Stimulated activated CD4-positive, alpha-beta T cell treated with anti-CD3 and anti-CD28 coated beads, Interleukin-4, amount 100 ng/mL, for 24 hours (primary cell): Measurements from ENCODE around the gene EPHB1.

Experiments used
- DNase-seq: peaks from one replicate; pipeline ENCODE4 v3.0.0-alpha.2; 2020

EPHB1 gene

GRCh38 chr3:135138776-135139175 lies 343.7 kb downstream of the EPHB1 start:
- DNase-seq, result no peak

- no peak for DNase-seq
These were observed 345.5 kb downstream of the EPHB1 start for GRCh38 chr3:135140591-135140990.

DNA sequence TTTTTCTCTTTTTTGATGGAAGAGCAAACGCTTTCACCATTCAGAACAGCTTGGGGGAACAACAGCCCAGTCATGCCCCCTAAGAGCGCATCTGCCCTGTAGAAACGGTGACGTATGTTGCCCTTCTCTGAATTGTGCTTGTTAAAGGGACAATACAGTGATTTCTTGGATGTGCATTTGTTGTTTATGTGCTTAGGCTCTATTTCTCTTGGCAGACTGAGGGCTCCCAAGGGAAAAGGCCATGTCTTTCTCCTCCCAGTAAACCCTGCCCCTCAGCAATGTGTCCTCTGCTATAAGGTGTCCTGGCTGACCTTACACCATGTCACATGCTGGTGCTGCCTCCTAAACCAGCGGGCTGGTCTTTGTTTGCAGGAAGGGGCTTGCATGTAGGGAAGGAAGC lies 346.1 kb downstream of the EPHB1 start:
- DNase-seq, result no peak

- no peak for DNase-seq
These were observed 346.6 kb downstream of the EPHB1 start for GRCh38 chr3:135141672-135142071.

DNA sequence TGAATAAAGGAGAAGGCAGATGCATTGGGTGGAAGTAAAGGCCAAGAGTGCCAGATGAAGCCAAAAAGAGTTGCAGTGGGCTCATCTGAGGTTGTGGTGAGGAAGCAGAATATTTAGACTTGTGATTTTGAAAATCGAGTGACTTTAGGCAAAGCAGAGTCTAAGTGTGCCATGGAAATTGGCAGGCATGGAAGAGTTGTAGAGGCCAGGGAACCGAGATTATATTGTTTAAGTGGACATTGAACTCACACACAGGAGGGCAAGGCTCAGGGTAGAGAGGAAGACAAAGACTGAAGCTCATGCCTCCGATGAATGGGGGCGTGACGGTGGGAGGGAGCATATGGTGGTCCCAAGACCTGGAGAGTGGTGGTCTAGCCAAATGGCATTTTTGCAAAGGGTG lies 347.5 kb downstream of the EPHB1 start:
- DNase-seq, result no peak

DNA sequence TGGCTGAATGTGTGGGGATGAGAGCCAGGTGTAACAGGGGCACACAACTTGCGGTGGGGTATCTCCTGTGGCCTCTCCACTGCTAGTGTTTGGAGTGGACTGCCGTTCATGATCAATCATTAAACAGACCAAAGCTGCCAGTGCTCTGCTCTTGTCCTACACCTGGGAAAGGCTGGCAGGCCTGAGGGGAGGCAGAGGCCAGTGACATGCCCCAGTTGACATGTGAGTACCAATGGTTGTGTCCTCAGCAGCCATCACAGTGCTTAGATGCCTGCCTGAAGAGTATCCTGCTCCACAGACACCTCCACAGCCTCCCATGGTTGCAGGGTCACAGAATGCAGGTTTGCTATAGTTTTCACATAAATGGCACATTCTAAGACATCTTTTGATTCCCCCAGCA lies 348.4 kb downstream of the EPHB1 start:
- DNase-seq, result no peak

GRCh38 chr3:135145581-135145980 lies 350.5 kb downstream of the EPHB1 start:
- no peak for DNase-seq

DNA sequence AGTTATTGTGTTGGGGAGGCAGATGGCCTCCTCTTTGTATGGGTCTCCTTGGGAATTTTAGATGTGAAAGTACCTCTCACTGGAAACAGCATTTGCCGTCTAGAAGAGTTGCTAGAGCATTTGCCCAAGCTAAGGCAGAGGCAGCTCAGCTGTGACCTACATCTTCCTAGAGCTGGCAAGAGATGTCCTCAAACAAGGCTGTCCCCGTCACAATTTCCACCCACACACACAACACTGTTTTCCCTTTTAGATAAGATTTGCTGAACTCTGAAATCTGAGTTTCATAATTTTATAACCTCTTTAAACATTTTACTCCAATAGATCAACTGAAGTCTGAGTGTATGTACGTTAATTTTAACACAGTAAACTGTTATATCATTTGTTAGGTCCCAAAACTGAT lies 352.6 kb downstream of the EPHB1 start:
- no peak for DNase-seq

DNA sequence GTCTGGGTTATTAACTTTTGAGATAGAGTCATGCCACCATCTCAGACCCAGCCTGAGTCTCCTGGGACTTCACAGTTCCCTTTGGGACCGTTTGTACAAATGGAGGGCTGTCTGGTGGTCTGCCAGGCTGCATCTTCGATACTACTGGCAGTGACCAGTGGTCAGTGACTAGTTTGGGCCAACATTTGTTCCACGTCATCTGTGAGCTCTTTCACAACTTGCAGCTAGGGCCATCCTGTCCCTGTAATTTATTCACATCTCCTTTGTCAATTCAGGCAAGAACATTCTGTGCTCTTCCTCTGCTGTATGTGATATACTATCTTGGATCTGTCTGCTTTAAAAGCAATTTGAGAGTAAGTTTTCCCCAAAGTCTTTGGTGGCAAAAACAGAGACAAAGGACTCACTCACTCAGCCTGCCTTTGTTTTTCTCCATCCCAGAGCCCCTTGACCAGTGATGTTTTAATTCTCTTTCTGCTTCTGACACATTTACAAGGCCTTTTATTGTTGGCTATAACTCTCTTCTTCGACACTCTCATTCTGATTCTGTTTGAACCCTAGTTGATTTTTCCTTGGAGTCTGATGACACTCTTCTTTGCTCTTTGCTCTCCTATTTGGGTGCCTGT lies 353.4 kb downstream of the EPHB1 start:
- DNase-seq, result no peak

DNA sequence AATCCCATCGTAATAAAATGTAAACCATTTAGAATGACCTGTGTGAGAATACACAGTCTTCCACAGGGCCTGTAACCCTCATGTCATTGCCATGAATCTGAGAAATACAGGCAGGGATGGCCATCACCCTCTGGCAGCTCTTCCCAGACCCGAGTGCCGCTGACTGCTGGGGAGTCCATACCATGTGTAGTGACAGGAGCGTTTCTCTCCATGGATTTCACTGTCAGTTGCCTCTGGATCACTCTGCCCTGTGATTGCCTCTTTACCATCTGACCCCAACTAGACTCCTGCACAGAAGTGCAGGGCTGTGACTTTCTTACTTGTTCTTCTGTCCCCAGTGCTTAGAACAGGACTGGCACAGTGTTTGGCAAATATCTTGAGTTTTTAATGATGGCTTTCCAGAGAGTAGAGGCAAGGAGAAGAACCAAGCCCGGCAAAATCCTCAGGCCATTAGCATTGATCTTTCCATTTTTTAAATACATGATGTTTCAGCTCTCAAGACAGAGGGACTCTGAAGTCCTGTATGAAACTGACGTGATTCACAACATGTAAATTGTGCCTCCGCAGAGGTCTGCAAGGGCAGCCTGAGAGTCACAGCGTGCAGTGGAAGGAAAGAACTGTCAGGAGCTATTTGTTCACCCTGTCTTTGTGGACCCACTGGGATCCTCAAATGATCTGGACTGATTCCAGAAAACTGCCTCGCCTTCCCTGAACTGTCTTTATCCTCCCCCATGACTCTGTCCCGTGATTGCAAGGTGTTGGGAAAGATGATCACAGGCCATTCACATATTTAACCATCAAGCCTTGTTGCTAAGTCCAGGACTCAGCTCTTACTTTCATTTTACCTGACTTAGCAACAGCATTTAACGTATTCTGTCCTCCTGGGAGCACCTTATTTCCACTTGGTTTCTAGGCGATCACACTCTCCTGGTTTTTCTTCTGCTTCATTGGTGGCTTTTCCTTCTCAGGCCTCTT lies 354.9 kb downstream of the EPHB1 start:
- no peak for DNase-seq

GRCh38 chr3:135154186-135154585 lies 359.1 kb downstream of the EPHB1 start:
- DNase-seq, result no peak

DNA sequence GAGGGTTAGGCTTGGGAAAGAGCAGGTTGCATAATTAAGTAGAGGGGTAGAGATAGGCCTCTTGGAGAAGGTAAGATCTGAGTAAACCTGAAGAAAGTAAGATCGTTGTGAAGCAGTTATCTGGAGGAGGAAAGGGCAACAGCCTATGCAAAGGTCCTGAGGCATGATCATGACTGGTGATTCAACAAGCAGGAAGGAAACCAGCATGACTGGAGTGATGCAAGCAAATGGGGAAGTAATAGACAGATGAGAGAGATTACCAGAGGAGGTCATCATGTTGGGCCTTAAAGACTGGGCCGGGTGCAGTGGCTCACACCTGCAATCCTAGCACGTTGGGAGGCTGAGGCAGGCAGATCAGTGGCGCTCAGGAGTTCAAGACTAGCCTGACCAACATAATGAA lies 360.2 kb downstream of the EPHB1 start:
- no peak for DNase-seq

DNA sequence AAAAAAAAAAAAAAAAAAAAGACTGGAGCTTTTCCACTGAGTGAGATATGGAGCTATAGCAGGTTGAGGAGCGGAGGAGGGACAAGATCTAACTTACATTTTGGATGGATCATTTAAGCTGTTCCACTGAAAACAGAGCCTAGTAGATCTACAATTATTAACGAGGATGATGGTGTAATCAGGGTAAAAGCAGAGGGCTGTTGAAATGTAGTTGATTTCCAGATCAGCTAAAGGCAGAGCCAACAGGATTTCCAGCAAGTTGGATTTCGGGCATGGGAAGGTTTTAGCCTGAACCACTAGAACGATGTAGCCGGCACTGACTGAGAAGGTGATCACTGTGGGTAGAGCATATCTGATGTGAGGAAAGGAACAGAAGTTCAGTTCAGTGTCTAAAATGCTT lies 360.7 kb downstream of the EPHB1 start:
- no peak for DNase-seq

DNA sequence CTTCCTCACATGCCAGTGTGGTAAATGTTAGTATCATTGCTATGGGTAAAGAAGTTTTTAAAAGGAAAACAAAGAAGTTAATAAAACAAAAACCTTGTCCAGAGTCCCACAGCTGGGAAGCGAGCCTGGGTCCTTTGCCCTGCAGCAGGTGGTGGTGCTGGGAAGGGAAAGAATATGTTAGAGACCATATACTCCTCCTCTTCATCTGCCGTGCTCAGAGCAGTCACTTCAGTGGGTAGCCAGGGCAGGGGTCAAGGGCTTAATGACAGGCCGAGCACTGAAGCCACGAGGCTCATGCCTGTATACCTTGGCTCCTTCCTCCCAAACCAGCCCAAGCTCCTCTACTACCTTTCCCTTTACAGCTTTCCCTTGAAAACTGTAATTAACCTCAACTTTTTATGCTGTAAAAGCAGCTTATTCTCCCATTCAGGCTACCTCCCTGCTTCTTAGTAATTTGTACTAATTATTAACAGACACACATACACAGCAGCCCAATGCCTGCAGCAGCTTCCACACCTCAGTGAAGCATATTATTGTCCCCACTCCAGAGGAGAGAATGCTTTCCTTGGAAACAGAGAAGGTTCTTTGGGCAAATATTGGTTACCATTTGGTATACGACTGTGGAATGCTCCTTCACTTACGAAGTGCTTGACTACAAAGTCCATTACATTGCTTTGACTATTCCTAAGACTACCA lies 362.1 kb downstream of the EPHB1 start:
- no peak for DNase-seq

DNA sequence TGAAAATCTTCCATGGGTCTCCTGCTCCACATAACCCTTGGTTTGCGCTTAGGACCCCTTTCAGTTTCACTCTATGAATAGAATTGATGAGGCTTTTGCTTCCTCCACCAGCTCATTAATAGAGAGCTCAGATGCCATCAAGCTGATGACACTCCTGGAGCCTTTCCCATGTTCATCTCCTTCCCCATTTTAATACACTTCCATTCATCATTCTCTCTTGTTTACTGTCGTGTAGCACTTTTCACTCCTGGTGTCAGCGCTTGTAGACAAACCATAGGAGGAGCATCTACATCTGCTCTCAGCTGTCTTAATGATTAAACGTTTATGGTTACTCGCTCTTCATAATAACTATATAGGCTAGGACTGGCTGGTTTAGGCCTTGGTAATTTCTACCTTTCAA lies 363.5 kb downstream of the EPHB1 start:
- no peak for DNase-seq

DNA sequence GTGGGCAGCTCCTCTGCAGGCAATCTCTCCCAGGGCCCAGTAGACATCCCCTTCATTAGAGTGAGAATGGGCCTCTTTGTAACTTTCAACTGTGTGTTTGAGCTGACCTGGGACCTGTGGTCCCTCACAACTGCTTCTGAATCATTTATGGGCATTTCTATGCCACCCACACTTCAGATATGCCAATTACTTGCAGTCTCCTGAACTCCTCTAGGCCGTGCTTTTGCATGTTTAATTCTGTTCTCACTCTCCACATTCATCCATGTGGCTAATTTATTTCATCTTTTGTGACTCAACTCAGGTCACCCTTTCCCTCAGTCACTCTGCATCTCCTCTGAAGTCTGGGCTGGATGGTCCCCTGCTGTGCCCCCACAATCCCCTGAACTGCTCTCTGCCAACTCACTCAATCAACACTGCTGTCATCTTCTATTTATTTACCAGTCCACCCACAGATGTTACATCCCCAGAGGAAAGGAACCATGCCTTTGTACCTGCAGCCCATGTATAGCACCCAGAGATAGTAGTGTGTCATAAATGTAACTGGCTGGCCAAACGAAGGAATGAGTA lies 364.7 kb downstream of the EPHB1 start:
- DNase-seq, result no peak

DNA sequence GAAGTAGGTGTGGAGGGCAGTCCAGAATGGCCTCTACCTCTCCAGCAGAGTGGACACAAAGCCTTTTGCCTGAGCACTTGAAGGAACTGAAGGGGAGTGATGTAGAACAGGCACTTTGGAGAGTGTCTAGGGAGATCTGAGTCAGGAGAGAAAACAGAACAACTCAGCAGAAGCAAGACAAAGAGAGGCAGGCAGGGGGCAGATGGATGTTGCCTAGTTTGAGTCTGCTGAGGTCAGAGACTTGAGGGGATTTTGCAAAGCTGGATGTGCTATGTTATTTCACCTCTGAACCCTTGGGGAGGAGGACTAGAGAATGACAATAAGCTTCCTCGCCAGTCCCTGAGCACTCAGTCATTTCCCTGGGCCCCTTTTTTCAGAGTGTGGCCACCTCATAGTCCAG lies 366.4 kb downstream of the EPHB1 start:
- no peak for DNase-seq

DNA sequence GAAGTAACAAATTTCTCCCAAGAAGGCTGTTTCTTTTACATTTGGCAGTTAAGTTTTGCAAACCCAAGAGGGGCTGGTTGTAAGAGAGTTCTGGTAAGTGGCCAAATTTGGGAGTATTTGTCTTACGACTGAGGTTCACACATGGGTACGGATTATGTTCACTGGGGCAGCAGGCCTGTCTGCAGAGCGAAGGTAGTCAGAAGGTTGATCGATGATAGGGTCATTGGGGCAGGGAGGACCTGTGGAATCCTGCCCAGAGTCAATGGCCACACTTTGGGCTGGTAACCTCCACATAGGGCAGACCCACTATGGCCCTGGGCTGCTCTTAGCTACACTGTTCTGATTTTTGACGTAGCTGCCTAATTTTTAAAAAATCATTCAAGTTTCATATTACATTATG lies 368.6 kb downstream of the EPHB1 start:
- DNase-seq, result no peak

GRCh38 chr3:135165260-135165659 lies 370.2 kb downstream of the EPHB1 start:
- DNase-seq, result no peak

- DNase-seq, result no peak
These were observed 371.3 kb downstream of the EPHB1 start for GRCh38 chr3:135166266-135166825.

- DNase-seq, result no peak
These were observed 373.8 kb downstream of the EPHB1 start for GRCh38 chr3:135168822-135169221.

- no peak for DNase-seq
These were observed 374.6 kb downstream of the EPHB1 start for GRCh38 chr3:135169651-135170050.

DNA sequence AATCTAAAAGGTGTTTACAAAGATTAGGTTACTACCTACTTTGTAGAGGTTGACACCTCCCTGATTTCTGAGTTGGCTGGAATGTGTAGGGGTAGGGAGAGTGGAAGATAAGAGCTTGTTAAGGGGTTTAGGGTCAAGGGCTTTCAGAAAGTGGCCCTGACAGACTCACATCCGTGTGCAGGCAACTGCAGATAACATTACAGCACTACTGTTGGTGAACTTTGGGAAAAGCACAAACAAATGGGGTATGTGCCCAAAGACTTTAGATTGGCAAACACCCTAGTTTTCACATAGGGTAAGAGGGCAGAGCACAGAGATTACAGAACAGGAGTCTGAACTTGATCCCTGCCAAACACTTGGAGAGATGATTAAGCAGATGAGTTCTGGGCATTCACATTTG lies 375.7 kb downstream of the EPHB1 start:
- DNase-seq, result no peak
